Muscle of back (tissue), 11 donors: ENCODE measurements around the gene CSK. TPM values are rescaled to one million over a fixed set of nuclear protein-coding genes. Genes with fewer than 3 reads are reported as not detected.
A peak's percentile ranks its signal among the peaks of the same experiment; 100 is the strongest.

ENCODE experiments used
- DNase-seq, 3 donors: peaks; one replicate each; pipeline versions ENCODE4 v3.0.0 to v3.0.0-alpha.2; 2013
- polyA plus RNA-seq, 10 donors: library from polyadenylated mRNA; unstranded; fragments of 120-200 nt; gene quantifications; one replicate each; pipeline ENCODE4 v1.2.1, GENCODE V29; 2013; ENCODE audit not compliant: insufficient read length in 10 of 10

The CSK gene
- polyA plus RNA-seq, 10 donors: 23.1 to 42.0 (median 32.1) TPM

GRCh38 chr15:74786551-74787165 lies 4.8 kb downstream of the CSK start:
- DNase-seq: no peak

- DNase-seq: peak; percentile 25 to 72 (median 47)
Measured at GRCh38 chr15:74787251-74788041, 5.6 kb downstream of the CSK start.

GRCh38 chr15:74788042-74788682 lies 6.3 kb downstream of the CSK start:
- DNase-seq: no peak

- DNase-seq: no peak
Measured at GRCh38 chr15:74788683-74789151, 6.8 kb downstream of the CSK start.

GRCh38 chr15:74789171-74789631 lies 7.3 kb downstream of the CSK start:
- DNase-seq: no peak

GRCh38 chr15:74789741-74790079 lies 7.8 kb downstream of the CSK start:
- no peak for DNase-seq

- DNase-seq: peak; percentile 40 to 77 (median 66)
Measured at GRCh38 chr15:74790080-74790916, 8.4 kb downstream of the CSK start.

- no peak for DNase-seq
Measured at GRCh38 chr15:74791007-74791406, 9.1 kb downstream of the CSK start.

- DNase-seq: no peak
Measured at GRCh38 chr15:74791667-74792066, 9.8 kb downstream of the CSK start.

GRCh38 chr15:74792227-74793016 lies 10.5 kb downstream of the CSK start:
- no peak for DNase-seq

- DNase-seq: no peak
Measured at GRCh38 chr15:74793135-74794028, 11.5 kb downstream of the CSK start.

- DNase-seq: no peak
Measured at GRCh38 chr15:74794248-74794969, 12.5 kb downstream of the CSK start.

GRCh38 chr15:74794970-74795349 lies 13.1 kb downstream of the CSK start:
- no peak for DNase-seq

- no peak for DNase-seq
Measured at GRCh38 chr15:74795966-74796625, 14.2 kb downstream of the CSK start.

GRCh38 chr15:74798388-74799254 lies 16.7 kb downstream of the CSK start:
- no peak for DNase-seq

GRCh38 chr15:74799255-74799855 lies 17.5 kb downstream of the CSK start:
- no peak for DNase-seq

- DNase-seq: peak in 2 of 3 donors; percentile 21 to 63
Measured at GRCh38 chr15:74799856-74800558, 18.1 kb downstream of the CSK start.
